Right cardiac atrium (tissue), 5 donors: ENCODE measurements around the gene C11orf98. TPM values are rescaled to one million over a fixed set of nuclear protein-coding genes. Genes with fewer than 3 reads are reported as not detected.
A peak's percentile ranks its signal among the peaks of the same experiment; 100 is the strongest.
"Not testable (repeated sequence)": the region's sequence is repeated elsewhere in the genome, so short reads cannot be mapped to it uniquely, and the experiment has no call there.

Source experiments
- ATAC-seq, 2 donors: fragments of 200-7000 bp; cut with Tn5 transposase; one replicate each; pipeline versions ENCODE4 v1.8.0 to v1.9.1; 2020; ENCODE audit warnings: moderate library complexity in 2 of 2, mild to moderate bottlenecking in 1 of 2
- DNase-seq, 3 donors: peaks; one replicate each; pipeline ENCODE4 v3.0.0-alpha.2; 2020
- H3K27ac ChIP-seq: one replicate; pipeline ENCODE4 v1.5.1; 2013; ENCODE audit warnings: mild to moderate bottlenecking, low read length, control low read depth, moderate library complexity
- H3K27me3 ChIP-seq: one replicate; pipeline ENCODE4 v1.6.1; 2013; ENCODE audit not compliant: control insufficient read depth, insufficient read depth
- H3K4me1 ChIP-seq: one replicate; pipeline ENCODE4 v1.6.1; 2013; ENCODE audit warnings: low read length; ENCODE audit not compliant: control insufficient read depth, insufficient read depth
- H3K4me3 ChIP-seq: one replicate; pipeline ENCODE4 v1.5.1; 2013; ENCODE audit warnings: low read length, control low read depth
- H3K9me3 ChIP-seq: one replicate; pipeline ENCODE4 v1.6.1; 2013; ENCODE audit warnings: low read length; ENCODE audit not compliant: control insufficient read depth
- WGBS: extraction: QIAGEN DNeasy Blood & Tissue Kit; methylation state at CpG from one replicate; pipeline ENCODE4 v1.1.7; 2013; 5-methylcytosine and 5-hydroxymethylcytosine counted together
- intact Hi-C, 4 donors: fragments of 100-400 bp; cut with DNase I; formaldehyde crosslinking; loops; one replicate each; pipeline versions ENCODE4 v1.11.0 to v1.14.0; 2022 to 2023
- polyA plus RNA-seq: library from polyadenylated mRNA; stranded (reverse); fragments of 200-250 nt; gene quantifications from one replicate; pipeline ENCODE4 v1.2.3, GENCODE V29; 2013
- total RNA-seq, 4 donors: library from RNA; stranded (reverse); fragmentation: NEBNext Ultra II Directional; extraction: Animal tissue kit (Norgen Biotek cat#: 25700); gene quantifications; one replicate each; pipeline ENCODE4 v1.2.1, GENCODE V29; 2021
- donor health status: healthy with polysubstance abuse.
- donor health status: DM: no; HTN: yes; CAD: no.
- donor health status: DM: no; HTN: no; CAD: no.
- donor health status: DM: no; HTN: yes; CAD: no; lungs with severe emphysema.
- donor health status: DM: yes; HTN: yes; CAD: no.

C11orf98 gene
- total and polyA plus RNA-seq, 5 donors: 30.6 to 79.7 (median 36.5) TPM

DNA sequence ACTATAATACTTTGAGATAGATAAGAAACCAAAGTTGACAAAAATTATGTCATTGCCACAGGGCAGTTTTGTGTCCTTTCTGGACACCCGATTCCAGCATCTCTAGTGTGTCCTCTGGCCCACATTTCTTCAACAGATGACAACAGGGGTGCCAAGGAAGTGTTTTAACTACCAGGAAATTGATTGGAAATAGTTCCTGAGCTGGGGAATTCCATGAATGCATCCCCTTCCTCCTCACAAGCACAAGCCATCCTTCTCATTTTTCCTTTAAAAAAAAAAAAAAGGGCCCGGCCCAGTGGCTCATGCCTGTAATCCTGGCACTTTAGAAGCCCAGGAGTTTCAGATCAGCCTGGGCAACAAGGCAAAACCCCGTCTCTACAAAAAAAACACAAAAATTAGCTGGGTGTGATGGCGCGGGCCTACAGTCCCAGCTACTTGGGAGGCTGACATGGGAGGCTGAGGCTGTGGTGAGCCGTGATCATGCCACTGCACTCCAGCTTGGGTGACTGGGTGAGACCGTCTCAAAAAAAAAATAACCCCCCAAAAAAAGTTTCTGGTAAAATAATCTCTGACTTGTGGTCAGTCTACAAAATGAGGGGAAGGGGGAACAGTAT lies 42.4 kb downstream of the C11orf98 start:
- DNase-seq: no peak
- H3K27ac ChIP-seq: peak overlapping the region; percentile 92

GRCh38 chr11:62621567-62622470 lies 43.2 kb downstream of the C11orf98 start, which contains the start of gene B3GAT3:
Gene B3GAT3 (minus strand): TSS chr11:62621986. CDS start chr11:62621947, 39 bp downstream.
- WGBS: under 1% methylated on average over 77 of the region's 77 CpGs
- peak within 1 kb of the TSS; percentile 92 for H3K27ac ChIP-seq
- DNase-seq (peak; percentile 99 to 100 (median 100)), ATAC-seq (peak; percentile 99)
- H3K9me3 ChIP-seq: no peaks in the 10 kb centered on the region
- peak within 1 kb of the TSS; percentile 67 for H3K4me3 ChIP-seq
- no peaks in the 10 kb centered on the region for H3K27me3 ChIP-seq
- intact Hi-C loops: no loop called here
- peaks cover 3% of the 10 kb centered on the region for H3K4me1 ChIP-seq

More for the DNA sequence above, 42.4 kb downstream of the C11orf98 start:
- intact Hi-C loops: no loop called here
- Histone ChIP-seq H3K4me1 (peaks cover 3% of the 10 kb centered on the region), H3K9me3 (no peaks in the 10 kb centered on the region), H3K4me3 (no peak overlapping the region), H3K27me3 (no peaks in the 10 kb centered on the region)
- 76% methylated on average over 7 of the region's 7 CpGs for WGBS
- ATAC-seq: no peak

DNA sequence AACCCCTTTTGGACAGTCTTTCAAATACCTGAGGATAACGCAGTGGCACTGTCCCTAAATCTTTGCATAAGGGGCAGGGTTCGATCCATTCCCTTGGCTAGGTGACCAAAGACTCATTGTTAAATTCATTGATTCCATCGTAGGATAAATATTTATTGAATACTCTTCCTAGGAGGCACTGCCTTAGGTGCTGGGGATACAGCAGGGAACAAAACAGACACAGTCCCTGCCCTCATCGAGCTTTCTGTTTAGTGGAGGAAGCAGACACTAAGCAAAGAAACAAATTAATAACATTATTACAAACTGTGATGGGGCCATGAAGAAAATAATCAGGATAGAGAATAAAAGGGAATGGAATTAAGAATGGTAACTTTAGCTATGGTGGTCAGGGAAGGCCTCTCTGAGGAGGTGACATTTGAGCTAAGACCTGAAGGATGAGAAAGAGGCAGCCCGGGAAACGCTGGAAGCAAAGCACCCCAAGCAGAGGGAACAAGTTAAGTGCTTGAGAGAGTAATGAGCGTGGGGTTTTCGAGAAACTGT lies 43.9 kb downstream of the C11orf98 start:
- DNase-seq (no peak), ATAC-seq (no peak)
- Histone ChIP-seq H3K4me3 (peak overlapping the region; percentile 67), H3K27me3 (no peaks in the 10 kb centered on the region), H3K27ac (peak overlapping the region; percentile 87), H3K4me1 (peaks cover 3% of the 10 kb centered on the region), H3K9me3 (no peaks in the 10 kb centered on the region)
- intact Hi-C loops: no loop called here
- 30% methylated on average over 8 of the region's 8 CpGs for WGBS

DNA sequence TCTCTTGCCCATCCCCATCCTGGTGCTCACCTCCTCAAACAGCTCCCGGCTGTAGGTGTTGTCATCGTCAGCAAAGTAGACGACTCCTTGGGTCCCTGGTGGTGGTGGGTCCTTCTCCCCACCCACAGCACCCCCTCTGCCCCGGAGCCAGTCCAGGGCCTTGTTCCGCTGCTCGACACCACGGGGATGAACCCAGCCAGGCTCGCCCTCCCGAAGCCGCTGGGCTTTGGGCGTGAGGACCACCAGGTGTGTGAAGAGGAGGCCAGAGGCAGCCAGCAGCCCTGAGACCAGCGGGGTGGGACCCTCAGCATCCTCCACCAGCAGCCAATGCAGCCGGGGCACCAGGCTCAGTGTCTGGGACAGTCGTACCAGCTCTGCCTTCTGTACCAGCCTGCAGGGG lies 48.1 kb downstream of the C11orf98 start:
- H3K4me1 ChIP-seq, H3K27me3 ChIP-seq, H3K4me3 ChIP-seq, H3K9me3 ChIP-seq, intact Hi-C loops, H3K27ac ChIP-seq, ATAC-seq: not testable (repeated sequence)
- DNase-seq: peak in 1 of 3 donors; percentile 46
- 95% methylated on average over 14 of the region's 14 CpGs for WGBS

GRCh38 chr11:62615521-62615920 lies 49.5 kb downstream of the C11orf98 start:
- ATAC-seq (no peak), DNase-seq (peak in 2 of 3 donors; percentile 37 to 51)
- no peaks in the 10 kb centered on the region for H3K9me3 ChIP-seq
- 86% methylated on average over 7 of the region's 7 CpGs for WGBS
- no peaks in the 10 kb centered on the region for H3K27me3 ChIP-seq
- H3K27ac ChIP-seq: no peak overlapping the region
- no peak overlapping the region for H3K4me3 ChIP-seq
- intact Hi-C loops: no loop called here
- no peaks in the 10 kb centered on the region for H3K4me1 ChIP-seq

DNA sequence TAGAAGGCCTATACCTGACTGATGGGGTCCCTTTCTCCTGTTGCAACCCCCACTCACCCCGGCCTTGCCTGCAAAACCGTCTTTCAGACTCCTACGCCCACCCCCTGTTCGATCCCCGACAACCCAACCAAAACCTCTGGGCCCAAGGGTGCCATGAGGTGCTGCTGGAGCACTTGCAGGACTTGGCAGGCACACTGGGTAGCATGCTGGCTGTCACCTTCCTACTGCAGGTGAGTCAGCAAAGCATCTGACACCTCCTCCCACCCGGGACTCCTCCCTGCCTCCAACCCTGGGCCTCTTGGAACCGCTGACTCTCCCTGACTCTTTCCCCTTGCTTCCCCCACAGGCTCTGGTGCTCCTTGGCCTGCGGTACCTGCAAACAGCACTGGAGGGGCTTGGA lies 50.7 kb downstream of the C11orf98 start:
- Histone ChIP-seq H3K4me3 (no peak overlapping the region), H3K27me3 (no peaks in the 10 kb centered on the region), H3K9me3 (no peaks in the 10 kb centered on the region), H3K4me1 (no peaks in the 10 kb centered on the region), H3K27ac (no peak overlapping the region)
- intact Hi-C loops: loop anchor here in 1 of 4 donors (5.0 kb wide), 1 partner anchor 78 kb away; no protein-coding TSS in a partner anchor
- DNase-seq (peak in 1 of 3 donors; percentile 56), ATAC-seq (no peak)
- 69% methylated on average over 8 of the region's 8 CpGs for WGBS

GRCh38 chr11:62613291-62613778 lies 51.7 kb downstream of the C11orf98 start:
- H3K4me3 ChIP-seq: no peak overlapping the region
- 57% methylated on average over 15 of the region's 15 CpGs for WGBS
- DNase-seq (peak in 1 of 3 donors; percentile 76), ATAC-seq (peak; percentile 5 to 6)
- H3K27me3 ChIP-seq: no peaks in the 10 kb centered on the region
- no peaks in the 10 kb centered on the region for H3K4me1 ChIP-seq
- peak overlapping the region; percentile 6 for H3K27ac ChIP-seq
- intact Hi-C loops: loop anchor here in 1 of 4 donors (5.0 kb wide), 1 partner anchor 79 kb away; no protein-coding TSS in a partner anchor
- H3K9me3 ChIP-seq: no peaks in the 10 kb centered on the region

Other genes starting within 250 kb of the C11orf98 start
- gene SCGB1A1, start 246.2 kb downstream of the C11orf98 start, total RNA-seq: not detected
- gene SCGB1A1, start 246.2 kb downstream of the C11orf98 start, polyA plus RNA-seq: not detected
- 100 to 1,000 TPM; 289 to 371 (median 320) TPM for gene AHNAK, start 118.4 kb downstream of the C11orf98 start, total RNA-seq
- gene AHNAK, start 118.4 kb downstream of the C11orf98 start, polyA plus RNA-seq: 78.1 TPM
- gene EEF1G, start 91.3 kb downstream of the C11orf98 start, total RNA-seq: 1,000 to 10,000 TPM in 1 of 4 donors, 100 to 1,000 TPM in 3; 807 to 1,060 (median 897) TPM
- 770 TPM for gene EEF1G, start 91.3 kb downstream of the C11orf98 start, polyA plus RNA-seq
- gene TUT1, start 73.7 kb downstream of the C11orf98 start, total RNA-seq: 10 to 100 TPM in 3 of 4 donors, 1 to 10 TPM in 1; 8.0 to 15.3 (median 11.5) TPM
- 10.7 TPM for gene TUT1, start 73.7 kb downstream of the C11orf98 start, polyA plus RNA-seq
- 10 to 100 TPM; 34.8 to 47.6 (median 38.3) TPM for gene MTA2, start 63.3 kb downstream of the C11orf98 start, total RNA-seq
- 24.1 TPM for gene MTA2, start 63.3 kb downstream of the C11orf98 start, polyA plus RNA-seq
- gene EML3, start 52.4 kb downstream of the C11orf98 start, total RNA-seq: 10 to 100 TPM; 23.5 to 33.3 (median 26.7) TPM
- gene EML3, start 52.4 kb downstream of the C11orf98 start, polyA plus RNA-seq: 23.9 TPM
- gene ROM1, start 52.0 kb downstream of the C11orf98 start, total RNA-seq: 1 to 10 TPM; 6.1 to 7.9 (median 6.6) TPM
- 7.9 TPM for gene ROM1, start 52.0 kb downstream of the C11orf98 start, polyA plus RNA-seq
- gene B3GAT3, start 43.2 kb downstream of the C11orf98 start, total RNA-seq: 10 to 100 TPM; 10.7 to 23.1 (median 16.7) TPM
- gene B3GAT3, start 43.2 kb downstream of the C11orf98 start, polyA plus RNA-seq: 18.7 TPM
- 100 to 1,000 TPM; 112 to 137 (median 122) TPM for gene GANAB, start 18.6 kb downstream of the C11orf98 start, total RNA-seq
- gene GANAB, start 18.6 kb downstream of the C11orf98 start, polyA plus RNA-seq: 66.5 TPM
- 10 to 100 TPM; 10.4 to 13.3 (median 11.8) TPM for gene INTS5, start 11.9 kb downstream of the C11orf98 start, total RNA-seq
- 6.1 TPM for gene INTS5, start 11.9 kb downstream of the C11orf98 start, polyA plus RNA-seq
- 1 to 10 TPM; 6.6 to 9.5 (median 7.3) TPM for gene CSKMT, start 102 bp upstream of the C11orf98 start, total RNA-seq
- gene CSKMT, start 102 bp upstream of the C11orf98 start, polyA plus RNA-seq: 5.2 TPM
- gene UQCC3, start 6.5 kb upstream of the C11orf98 start, total RNA-seq: 1 to 10 TPM; 5.2 to 8.6 (median 6.5) TPM
- gene UQCC3, start 6.5 kb upstream of the C11orf98 start, polyA plus RNA-seq: 12.9 TPM
- 1 to 10 TPM; 3.2 to 5.8 (median 3.6) TPM for gene LBHD1, start 7.1 kb upstream of the C11orf98 start, total RNA-seq
- 7.3 TPM for gene LBHD1, start 7.1 kb upstream of the C11orf98 start, polyA plus RNA-seq
- gene UBXN1, start 13.9 kb upstream of the C11orf98 start, total RNA-seq: 10 to 100 TPM; 76.6 to 95.7 (median 83.6) TPM
- 101 TPM for gene UBXN1, start 13.9 kb upstream of the C11orf98 start, polyA plus RNA-seq
- 1 to 10 TPM; 1.4 to 3.3 (median 2.3) TPM for gene LRRN4CL, start 24.3 kb upstream of the C11orf98 start, total RNA-seq
- 3.0 TPM for gene LRRN4CL, start 24.3 kb upstream of the C11orf98 start, polyA plus RNA-seq
- 10 to 100 TPM; 20.0 to 27.6 (median 26.5) TPM for gene BSCL2, start 42.2 kb upstream of the C11orf98 start, total RNA-seq
- gene BSCL2, start 42.2 kb upstream of the C11orf98 start, polyA plus RNA-seq: 34.3 TPM
- gene GNG3, start 42.5 kb upstream of the C11orf98 start, total RNA-seq: not detected
- 0.57 TPM for gene GNG3, start 42.5 kb upstream of the C11orf98 start, polyA plus RNA-seq
- 10 to 100 TPM; 29.3 to 37.2 (median 35.5) TPM for gene HNRNPUL2, start 62.2 kb upstream of the C11orf98 start, total RNA-seq
- 33.2 TPM for gene HNRNPUL2, start 62.2 kb upstream of the C11orf98 start, polyA plus RNA-seq
- 10 to 100 TPM; 11.7 to 17.0 (median 14.6) TPM for gene TTC9C, start 63.3 kb upstream of the C11orf98 start, total RNA-seq
- 18.4 TPM for gene TTC9C, start 63.3 kb upstream of the C11orf98 start, polyA plus RNA-seq
- gene ZBTB3, start 89.0 kb upstream of the C11orf98 start, total RNA-seq: 10 to 100 TPM in 2 of 4 donors, 1 to 10 TPM in 2; 7.8 to 14.5 (median 9.5) TPM
- 4.0 TPM for gene ZBTB3, start 89.0 kb upstream of the C11orf98 start, polyA plus RNA-seq
- gene POLR2G, start 96.4 kb upstream of the C11orf98 start, total RNA-seq: 10 to 100 TPM; 34.4 to 43.3 (median 37.4) TPM
- gene POLR2G, start 96.4 kb upstream of the C11orf98 start, polyA plus RNA-seq: 51.1 TPM
- gene TAF6L, start 106.2 kb upstream of the C11orf98 start, total RNA-seq: 10 to 100 TPM in 1 of 4 donors, 1 to 10 TPM in 3; 8.0 to 17.1 (median 9.6) TPM
- 10.4 TPM for gene TAF6L, start 106.2 kb upstream of the C11orf98 start, polyA plus RNA-seq
- gene TMEM179B, start 122.2 kb upstream of the C11orf98 start, total RNA-seq: 10 to 100 TPM; 19.2 to 21.8 (median 19.7) TPM
- 29.7 TPM for gene TMEM179B, start 122.2 kb upstream of the C11orf98 start, polyA plus RNA-seq
- 10 to 100 TPM; 12.7 to 17.2 (median 16.3) TPM for gene TMEM223, start 126.8 kb upstream of the C11orf98 start, total RNA-seq
- 29.5 TPM for gene TMEM223, start 126.8 kb upstream of the C11orf98 start, polyA plus RNA-seq
- gene NXF1, start 140.2 kb upstream of the C11orf98 start, total RNA-seq: 10 to 100 TPM; 40.3 to 56.4 (median 47.1) TPM
- gene NXF1, start 140.2 kb upstream of the C11orf98 start, polyA plus RNA-seq: 45.8 TPM
- gene STX5, start 166.8 kb upstream of the C11orf98 start, total RNA-seq: 10 to 100 TPM; 20.1 to 27.8 (median 21.8) TPM
- gene STX5, start 166.8 kb upstream of the C11orf98 start, polyA plus RNA-seq: 14.4 TPM
- not detected for gene TEX54, start 167.6 kb upstream of the C11orf98 start, total RNA-seq
- not detected for gene TEX54, start 167.6 kb upstream of the C11orf98 start, polyA plus RNA-seq
- 10 to 100 TPM; 24.8 to 28.7 (median 26.6) TPM for gene WDR74, start 174.4 kb upstream of the C11orf98 start, total RNA-seq
- 17.9 TPM for gene WDR74, start 174.4 kb upstream of the C11orf98 start, polyA plus RNA-seq
- gene SLC3A2, start 215.7 kb upstream of the C11orf98 start, total RNA-seq: 10 to 100 TPM; 40.2 to 64.1 (median 40.5) TPM
- 28.1 TPM for gene SLC3A2, start 215.7 kb upstream of the C11orf98 start, polyA plus RNA-seq